SK-N-SH treated with all-trans-retinoic acid at 6 μM for 48 hours (cell line): Measurements from ENCODE around the gene HGD.

Experiments used
- ARNTL ChIP-seq: fragments of 450-650 bp; formaldehyde crosslinking; IDR thresholded peaks from 2 replicates; pipeline ENCODE4 v1.5.0; 2020; ENCODE audit warnings: low read depth, mild to moderate bottlenecking, moderate library complexity, borderline replicate concordance
- TOX ChIP-seq: fragments of 250-450 bp; sonication (Bioruptor Pico); IDR thresholded peaks from 2 replicates; pipeline ENCODE4 v1.8.0; 2021; ENCODE audit warnings: mild to moderate bottlenecking, moderate library complexity, borderline replicate concordance
- ZNF565 ChIP-seq: fragments of 450-650 bp; formaldehyde crosslinking; conservative IDR thresholded peaks from 2 replicates; pipeline ENCODE4 v1.5.0; 2020; ENCODE audit warnings: low read depth, mild to moderate bottlenecking, moderate library complexity

DNA sequence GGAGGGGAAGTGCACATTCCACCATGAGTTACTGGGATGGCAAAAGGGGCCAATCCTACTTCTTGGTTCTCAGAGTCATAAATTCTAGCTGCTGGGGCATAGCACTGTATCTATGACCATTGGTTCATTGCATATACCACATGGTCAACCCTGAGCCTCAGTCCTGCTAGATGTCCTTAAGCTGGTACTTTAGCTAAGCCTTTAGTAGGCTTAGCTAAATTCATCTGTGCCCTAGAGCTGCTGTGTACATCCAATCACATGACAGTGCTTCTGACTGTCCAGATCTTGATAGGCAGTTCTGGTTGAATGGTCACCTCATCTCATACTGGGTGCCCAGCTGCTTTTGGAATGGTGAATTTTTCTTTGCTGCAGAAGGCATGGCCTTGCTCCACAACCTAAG lies 77.7 kb downstream of the HGD start:
- TF ChIP-seq TOX (CRISPR knock-in tag): no peak
- TF ChIP-seq ZNF565 (CRISPR knock-in tag): no peak
- TF ChIP-seq ARNTL (CRISPR knock-in tag): no peak
